HepG2 (cell line): ENCODE results near the gene KCNQ1OT1. TPM values are rescaled to one million over a fixed set of nuclear protein-coding genes. Genes with fewer than 3 reads are reported as not detected.

Source experiments
- BORCS8-MEF2B ChIP-seq: sonication (generic); formaldehyde crosslinking; IDR thresholded peaks from 2 replicates; pipeline ENCODE4 v1.8.0; 2022; ENCODE audit warnings: mild to moderate bottlenecking, missing genetic modification reagents
- FOXC1 ChIP-seq: sonication (generic); formaldehyde crosslinking; IDR thresholded peaks from 2 replicates; pipeline ENCODE4 v1.8.0; 2022; ENCODE audit warnings: mild to moderate bottlenecking, missing genetic modification reagents, borderline replicate concordance
- HDAC1 ChIP-seq: sonication (generic); formaldehyde crosslinking; IDR thresholded peaks from 2 replicates; pipeline ENCODE4 v1.5.1; 2020; ENCODE audit warnings: mild to moderate bottlenecking, missing genetic modification reagents
- KDM3A ChIP-seq: IDR thresholded peaks from 2 replicates; pipeline ENCODE4 v1.6.1; 2018; ENCODE audit warnings: low read depth, missing compliant biosample characterization
- KMT2A ChIP-seq: sonication (generic); formaldehyde crosslinking; IDR thresholded peaks from 2 replicates; pipeline ENCODE4 v1.4.0; 2020; ENCODE audit warnings: missing genetic modification reagents
- MIXL1 ChIP-seq: IDR thresholded peaks from 2 replicates; pipeline ENCODE4 v1.6.1; 2016
- NCOA5 ChIP-seq: sonication (generic); formaldehyde crosslinking; IDR thresholded peaks from 2 replicates; pipeline ENCODE4 v1.4.0; 2020; ENCODE audit warnings: missing genetic modification reagents
- NFKBIZ ChIP-seq: IDR thresholded peaks from 2 replicates; pipeline ENCODE4 v1.6.1; 2018; ENCODE audit warnings: missing genetic modification reagents, missing compliant biosample characterization
- RFX5 ChIP-seq: IDR thresholded peaks from 2 replicates; pipeline ENCODE4 v1.6.1; 2011; ENCODE audit warnings: low read depth, low read length, improper control_type of control experiment
- RFXANK ChIP-seq: IDR thresholded peaks from 2 replicates; pipeline ENCODE4 v1.6.1; 2016
- SALL2 ChIP-seq: sonication (generic); formaldehyde crosslinking; IDR thresholded peaks from 2 replicates; pipeline ENCODE4 v1.8.1; 2023; ENCODE audit warnings: mild to moderate bottlenecking, missing genetic modification reagents, inconsistent platforms
- SMAD3 ChIP-seq: sonication (generic); formaldehyde crosslinking; IDR thresholded peaks from 2 replicates; pipeline ENCODE4 v1.4.0; 2020; ENCODE audit warnings: missing genetic modification reagents
- SMYD3 ChIP-seq: sonication (generic); formaldehyde crosslinking; IDR thresholded peaks from 2 replicates; pipeline ENCODE4 v1.8.1; 2023; ENCODE audit warnings: mild to moderate bottlenecking, missing genetic modification reagents
- STAG1 ChIP-seq: sonication (generic); formaldehyde crosslinking; IDR thresholded peaks from 2 replicates; pipeline ENCODE4 v1.4.0; 2020; ENCODE audit warnings: missing genetic modification reagents
- TAF1 ChIP-seq: sonication (generic); formaldehyde crosslinking; IDR thresholded peaks from 2 replicates; pipeline ENCODE4 v1.4.0; 2020; ENCODE audit warnings: missing genetic modification reagents
- ZBTB1 ChIP-seq: sonication (generic); formaldehyde crosslinking; IDR thresholded peaks from 2 replicates; pipeline ENCODE4 v1.4.0; 2020; ENCODE audit warnings: missing genetic modification reagents, borderline replicate concordance
- ZFY ChIP-seq: sonication (generic); formaldehyde crosslinking; IDR thresholded peaks from 2 replicates; pipeline ENCODE4 v1.4.0; 2020; ENCODE audit warnings: missing genetic modification reagents
- ZNF431 ChIP-seq: sonication (generic); formaldehyde crosslinking; IDR thresholded peaks from 2 replicates; pipeline ENCODE4 v1.9.0; 2022; ENCODE audit warnings: missing genetic modification reagents, low read depth, mild to moderate bottlenecking, borderline replicate concordance
- ZNF749 ChIP-seq: sonication (generic); formaldehyde crosslinking; IDR thresholded peaks from 2 replicates; pipeline ENCODE4 v1.8.0; 2022; ENCODE audit warnings: mild to moderate bottlenecking, missing genetic modification reagents, moderate library complexity, borderline replicate concordance
- ZNF781 ChIP-seq: sonication (generic); formaldehyde crosslinking; IDR thresholded peaks from 2 replicates; pipeline ENCODE4 v1.5.1; 2020; ENCODE audit warnings: borderline replicate concordance, mild to moderate bottlenecking, missing genetic modification reagents; ENCODE audit errors: not compliant biosample characterization
- polyA plus RNA-seq, 8 experiments: library from polyadenylated mRNA; depleted of rRNA in 3 of 8; stranded (reverse) in 7 of 8; unstranded in 1 of 8; fragments of >200 nt; fragmentation: Illumina TruSeq in 4 of 8; extraction: Trizol in 4 of 8; gene quantifications; 2 replicates each; pipeline versions ENCODE4 v1.2.1 to v1.2.3, GENCODE V29; 2011 to 2016; ENCODE audit warnings: low read depth in 4 of 8, missing spikeins in 1 of 8, mixed read lengths in 1 of 8; ENCODE audit not compliant: insufficient read depth in 1 of 8
- total RNA-seq, 5 experiments: library from RNA; depleted of rRNA; stranded (reverse); fragments of >200 nt; fragmentation: Illumina TruSeq; extraction: Trizol; gene quantifications; 2 replicates each; pipeline ENCODE4 v1.2.3, GENCODE V29; 2016; ENCODE audit warnings: low read depth in 1 of 5
- TF ChIP-seq, protein P1 (sequence below): sonication (generic); formaldehyde crosslinking; IDR thresholded peaks from 2 replicates; pipeline ENCODE4 v1.8.0; 2022; ENCODE audit warnings: mild to moderate bottlenecking, missing genetic modification reagents, borderline replicate concordance
- TF ChIP-seq, protein P2 (sequence below), 2 experiments: sonication (generic) in 1 of 2; formaldehyde crosslinking in 1 of 2; IDR thresholded peaks; 2 replicates each; pipeline versions ENCODE4 v1.5.1 to v1.6.1; 2011 to 2020; ENCODE audit warnings: borderline replicate concordance in 1 of 2, low read depth in 1 of 2, low read length in 1 of 2, mild to moderate bottlenecking in 1 of 2, missing genetic modification reagents in 1 of 2, moderate library complexity in 1 of 2
- TF ChIP-seq, protein P3 (sequence below): sonication (generic); formaldehyde crosslinking; IDR thresholded peaks from 2 replicates; pipeline ENCODE4 v1.8.1; 2022; ENCODE audit warnings: mild to moderate bottlenecking, missing genetic modification reagents
- TF ChIP-seq, protein P4 (sequence below): sonication (generic); formaldehyde crosslinking; IDR thresholded peaks from 2 replicates; pipeline ENCODE4 v1.9.0; 2022; ENCODE audit warnings: low read depth, missing genetic modification reagents

KCNQ1OT1 gene
- total and polyA plus RNA-seq, 2 of the 13 experiments (the other 11 are each of a cell fraction or from before 2014, with no cell fraction given): 1.3 to 18.9 TPM

DNA sequence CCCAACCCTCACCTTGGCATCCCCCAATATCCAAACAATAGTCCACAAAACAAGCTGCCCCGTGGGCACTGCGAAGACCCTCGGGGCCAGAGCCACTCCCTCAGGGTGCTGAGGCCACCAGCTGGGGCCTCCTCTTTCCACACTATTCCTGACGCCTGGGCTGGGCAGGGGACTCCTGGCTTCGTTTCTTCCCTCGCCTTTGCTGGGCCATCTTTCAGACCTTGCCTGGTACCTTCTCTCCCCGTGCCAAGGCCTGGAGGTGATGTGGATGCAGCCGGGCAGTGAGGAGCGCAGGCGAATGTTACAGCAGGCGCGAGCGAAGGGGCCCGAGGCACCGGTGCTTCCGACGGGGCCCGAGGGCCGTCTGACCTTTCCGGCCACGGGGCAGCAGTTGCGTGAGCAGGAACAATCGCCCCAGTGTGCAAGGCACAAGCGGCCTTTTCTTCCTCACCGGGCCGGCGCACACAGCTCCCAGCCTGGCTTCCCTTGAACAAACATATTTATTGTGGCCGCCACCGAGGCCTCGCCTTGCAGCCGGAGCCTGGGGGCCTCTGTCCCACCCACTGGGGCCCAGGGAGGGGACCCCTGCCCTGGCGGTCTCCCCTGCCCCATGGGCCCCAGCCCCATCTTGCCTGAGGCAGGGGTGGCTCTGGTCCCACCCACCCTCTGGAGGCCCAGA lies 32.6 kb upstream of the KCNQ1OT1 start (continued):
- 0 out of 2 replicates have a peak, but pooled peaks have one; percentile 21 for TF ChIP-seq ZNF749 (CRISPR knock-in tag)
- 0 out of 2 replicates have a peak, but pooled peaks have one; percentile 31 for TF ChIP-seq MIXL1 (CRISPR knock-in tag)
- TF ChIP-seq TAF1 (CRISPR knock-in tag): peak; percentile 95
- no peak for TF ChIP-seq SMYD3 (CRISPR knock-in tag)
- TF ChIP-seq HDAC1 (CRISPR knock-in tag): peak; percentile 90
- no peak for TF ChIP-seq RFX5
- TF ChIP-seq, protein P1, sequence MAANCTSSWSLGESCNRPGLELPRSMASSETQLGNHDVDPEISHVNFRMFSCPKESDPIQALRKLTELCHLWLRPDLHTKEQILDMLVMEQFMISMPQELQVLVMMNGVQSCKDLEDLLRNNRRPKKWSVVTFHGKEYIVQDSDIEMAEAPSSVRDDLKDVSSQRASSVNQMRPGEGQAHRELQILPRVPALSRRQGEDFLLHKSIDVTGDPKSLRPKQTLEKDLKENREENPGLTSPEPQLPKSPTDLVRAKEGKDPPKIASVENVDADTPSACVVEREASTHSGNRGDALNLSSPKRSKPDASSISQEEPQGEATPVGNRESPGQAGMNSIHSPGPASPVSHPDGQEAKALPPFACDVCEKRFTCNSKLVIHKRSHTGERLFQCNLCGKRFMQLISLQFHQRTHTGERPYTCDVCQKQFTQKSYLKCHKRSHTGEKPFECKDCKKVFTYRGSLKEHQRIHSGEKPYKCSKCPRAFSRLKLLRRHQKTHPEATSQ (CRISPR knock-in tag): no peak
- no peak for TF ChIP-seq RFXANK (CRISPR knock-in tag)
- TF ChIP-seq, protein P2, sequence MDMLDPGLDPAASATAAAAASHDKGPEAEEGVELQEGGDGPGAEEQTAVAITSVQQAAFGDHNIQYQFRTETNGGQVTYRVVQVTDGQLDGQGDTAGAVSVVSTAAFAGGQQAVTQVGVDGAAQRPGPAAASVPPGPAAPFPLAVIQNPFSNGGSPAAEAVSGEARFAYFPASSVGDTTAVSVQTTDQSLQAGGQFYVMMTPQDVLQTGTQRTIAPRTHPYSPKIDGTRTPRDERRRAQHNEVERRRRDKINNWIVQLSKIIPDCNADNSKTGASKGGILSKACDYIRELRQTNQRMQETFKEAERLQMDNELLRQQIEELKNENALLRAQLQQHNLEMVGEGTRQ (IDR thresholded peaks at IDR 0.05; ENCODE audit: low read depth, low read length): no peak
- TF ChIP-seq, protein P2 (CRISPR knock-in tag; IDR thresholded peaks at IDR 0.05; ENCODE audit: borderline replicate concordance): no peak
- TF ChIP-seq SALL2 (CRISPR knock-in tag): peak; percentile 84
- TF ChIP-seq KMT2A (CRISPR knock-in tag): peak; percentile 71; the same call in 1 of the 2 replicates
- peak; percentile 48 for TF ChIP-seq SMAD3
- TF ChIP-seq, protein P3, sequence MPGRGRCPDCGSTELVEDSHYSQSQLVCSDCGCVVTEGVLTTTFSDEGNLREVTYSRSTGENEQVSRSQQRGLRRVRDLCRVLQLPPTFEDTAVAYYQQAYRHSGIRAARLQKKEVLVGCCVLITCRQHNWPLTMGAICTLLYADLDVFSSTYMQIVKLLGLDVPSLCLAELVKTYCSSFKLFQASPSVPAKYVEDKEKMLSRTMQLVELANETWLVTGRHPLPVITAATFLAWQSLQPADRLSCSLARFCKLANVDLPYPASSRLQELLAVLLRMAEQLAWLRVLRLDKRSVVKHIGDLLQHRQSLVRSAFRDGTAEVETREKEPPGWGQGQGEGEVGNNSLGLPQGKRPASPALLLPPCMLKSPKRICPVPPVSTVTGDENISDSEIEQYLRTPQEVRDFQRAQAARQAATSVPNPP (CRISPR knock-in tag): no peak
- peak; percentile 89 for TF ChIP-seq NFKBIZ
- no peak for TF ChIP-seq BORCS8-MEF2B (CRISPR knock-in tag)
- peak; percentile 93 for TF ChIP-seq ZFY (CRISPR knock-in tag)
- TF ChIP-seq KDM3A (CRISPR knock-in tag): peak; percentile 87
- peak; percentile 38 for TF ChIP-seq STAG1 (CRISPR knock-in tag)
- 0 out of 2 replicates have a peak, but pooled peaks have one; percentile 55 for TF ChIP-seq ZBTB1 (CRISPR knock-in tag)
- no peak for TF ChIP-seq ZNF781 (CRISPR knock-in tag)
- TF ChIP-seq, protein P4, sequence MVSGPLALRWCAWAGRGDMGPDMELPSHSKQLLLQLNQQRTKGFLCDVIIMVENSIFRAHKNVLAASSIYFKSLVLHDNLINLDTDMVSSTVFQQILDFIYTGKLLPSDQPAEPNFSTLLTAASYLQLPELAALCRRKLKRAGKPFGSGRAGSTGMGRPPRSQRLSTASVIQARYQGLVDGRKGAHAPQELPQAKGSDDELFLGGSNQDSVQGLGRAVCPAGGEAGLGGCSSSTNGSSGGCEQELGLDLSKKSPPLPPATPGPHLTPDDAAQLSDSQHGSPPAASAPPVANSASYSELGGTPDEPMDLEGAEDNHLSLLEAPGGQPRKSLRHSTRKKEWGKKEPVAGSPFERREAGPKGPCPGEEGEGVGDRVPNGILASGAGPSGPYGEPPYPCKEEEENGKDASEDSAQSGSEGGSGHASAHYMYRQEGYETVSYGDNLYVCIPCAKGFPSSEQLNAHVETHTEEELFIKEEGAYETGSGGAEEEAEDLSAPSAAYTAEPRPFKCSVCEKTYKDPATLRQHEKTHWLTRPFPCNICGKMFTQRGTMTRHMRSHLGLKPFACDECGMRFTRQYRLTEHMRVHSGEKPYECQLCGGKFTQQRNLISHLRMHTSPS (CRISPR knock-in tag): peak; percentile 95
- no peak for TF ChIP-seq NCOA5 (CRISPR knock-in tag)
- TF ChIP-seq ZNF431 (CRISPR knock-in tag): no peak; the same call in 1 of the 2 replicates
- peak; percentile 69 for TF ChIP-seq FOXC1
